Measurements from ENCODE around the gene GTPBP2. TPM values are rescaled to one million over a fixed set of nuclear protein-coding genes. Genes with fewer than 3 reads are reported as not detected.

GTPBP2 gene
- total and polyA plus RNA-seq, 2 of the 13 experiments (the other 11 are each of a cell fraction or from before 2014, with no cell fraction given): 26.9 to 88.2 TPM

GRCh38 chr6:43629505-43630300, 639 bp upstream of the GTPBP2 start (continued):
- TF ChIP-seq NFIC (IDR thresholded peaks at IDR 0.05; ENCODE audit: low read length) (peak; percentile 25), HOXA7 (CRISPR knock-in tag; IDR thresholded peaks at IDR 0.05) (no peak), NCOA2 (CRISPR knock-in tag; IDR thresholded peaks at IDR 0.05) (no peak; the same call in 1 of the 2 replicates), ZFP41 (CRISPR knock-in tag; IDR thresholded peaks at IDR 0.05; ENCODE audit: borderline replicate concordance) (no peak), ARID5B (CRISPR knock-in tag; IDR thresholded peaks at IDR 0.05) (peak; percentile 48; the same call in 1 of the 2 replicates), CHD4 (IDR thresholded peaks at IDR 0.05; ENCODE audit: borderline replicate concordance, low read length) (no peak; the same call in 1 of the 2 replicates), ZNF788 (CRISPR knock-in tag; IDR thresholded peaks at IDR 0.05; ENCODE audit: borderline replicate concordance) (no peak; the same call in 1 of the 2 replicates), BRCA1 (CRISPR knock-in tag; IDR thresholded peaks at IDR 0.05) (peak; percentile 86), FOSL2 (CRISPR knock-in tag; IDR thresholded peaks at IDR 0.05) (peak; percentile 49; the same call in 1 of the 2 replicates), TAF1 (CRISPR knock-in tag; IDR thresholded peaks at IDR 0.05) (peak; percentile 38), ATF2 (CRISPR knock-in tag; IDR thresholded peaks at IDR 0.05) (peak; percentile 60), RARG (CRISPR knock-in tag; IDR thresholded peaks at IDR 0.05; ENCODE audit: low read depth) (no peak), KDM6A (CRISPR knock-in tag; IDR thresholded peaks at IDR 0.05; ENCODE audit: low read depth) (peak; percentile 17; the same call in 1 of the 2 replicates), ZMAT3 (CRISPR knock-in tag; conservative IDR thresholded peaks at IDR 0.05) (peak; percentile 33; the same call in 1 of the 2 replicates), ATM (IDR thresholded peaks at IDR 0.05; ENCODE audit: borderline replicate concordance) (no peak), AHR (CRISPR knock-in tag; IDR thresholded peaks at IDR 0.05) (peak; percentile 46; the same call in 1 of the 2 replicates), STAT6 (CRISPR knock-in tag; IDR thresholded peaks at IDR 0.05; ENCODE audit: borderline replicate concordance) (no peak), ZMYM3 (CRISPR knock-in tag; IDR thresholded peaks at IDR 0.05) (no peak), ZSCAN9 (CRISPR knock-in tag; IDR thresholded peaks at IDR 0.05; ENCODE audit: borderline replicate concordance) (peak; percentile 91), ZKSCAN1 (IDR thresholded peaks at IDR 0.05; ENCODE audit: low read length) (no peak)
- TF ChIP-seq, protein P1, sequence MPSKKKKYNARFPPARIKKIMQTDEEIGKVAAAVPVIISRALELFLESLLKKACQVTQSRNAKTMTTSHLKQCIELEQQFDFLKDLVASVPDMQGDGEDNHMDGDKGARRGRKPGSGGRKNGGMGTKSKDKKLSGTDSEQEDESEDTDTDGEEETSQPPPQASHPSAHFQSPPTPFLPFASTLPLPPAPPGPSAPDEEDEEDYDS (CRISPR knock-in tag; IDR thresholded peaks at IDR 0.05): peak; percentile 100
- TF ChIP-seq, protein P2, sequence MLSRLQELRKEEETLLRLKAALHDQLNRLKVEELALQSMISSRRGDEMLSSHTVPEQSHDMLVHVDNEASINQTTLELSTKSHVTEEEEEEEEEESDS (CRISPR knock-in tag; IDR thresholded peaks at IDR 0.05; ENCODE audit: borderline replicate concordance): no peak
